IMR-90 (cell line): ENCODE results near the gene LLGL1.

ENCODE experiments used
- CEBPB ChIP-seq: IDR thresholded peaks from 2 replicates; pipeline ENCODE4 v1.6.1; 2012; ENCODE audit warnings: low read depth, low read length, improper control_type of control experiment
- MAFK ChIP-seq: IDR thresholded peaks from 2 replicates; pipeline ENCODE4 v1.6.1; 2012; ENCODE audit warnings: low read depth, low read length, improper control_type of control experiment
- MAZ ChIP-seq: IDR thresholded peaks from 2 replicates; pipeline ENCODE4 v1.6.1; 2012; ENCODE audit warnings: low read depth, mild to moderate bottlenecking, low read length, improper control_type of control experiment, moderate library complexity, borderline replicate concordance
- POLR2A ChIP-seq: IDR thresholded peaks from 2 replicates; pipeline ENCODE4 v1.6.1; 2012; ENCODE audit warnings: mild to moderate bottlenecking, low read depth, low read length
- RAD21 ChIP-seq: IDR thresholded peaks from 2 replicates; pipeline ENCODE4 v1.6.1; 2012; ENCODE audit warnings: low read length, improper control_type of control experiment
- RFX5 ChIP-seq: IDR thresholded peaks from 2 replicates; pipeline ENCODE4 v1.8.0; 2012; ENCODE audit warnings: low read depth, mild to moderate bottlenecking, low read length, moderate library complexity
- SMC3 ChIP-seq: fragments of 150-350 bp; IDR thresholded peaks from 2 replicates; pipeline ENCODE4 v1.6.1; 2016; ENCODE audit warnings: low read depth, mild to moderate bottlenecking, antibody characterized with exemption, low read length, moderate library complexity
- TF ChIP-seq, protein P1 (sequence below): conservative IDR thresholded peaks from 2 replicates; pipeline ENCODE4 v1.5.1; 2012; ENCODE audit warnings: mild to moderate bottlenecking, low read depth, low read length, improper control_type of control experiment
- TF ChIP-seq, protein P2 (sequence below): fragments of 150-350 bp; IDR thresholded peaks from 2 replicates; pipeline ENCODE4 v1.6.1; 2017; ENCODE audit warnings: mild to moderate bottlenecking, antibody characterized with exemption, low read length, low read depth
- TF ChIP-seq, protein P3 (sequence below): fragments of 150-350 bp; IDR thresholded peaks from 2 replicates; pipeline ENCODE4 v1.6.1; 2016; ENCODE audit warnings: low read depth, mild to moderate bottlenecking, low read length, moderate library complexity, borderline replicate concordance

DNA sequence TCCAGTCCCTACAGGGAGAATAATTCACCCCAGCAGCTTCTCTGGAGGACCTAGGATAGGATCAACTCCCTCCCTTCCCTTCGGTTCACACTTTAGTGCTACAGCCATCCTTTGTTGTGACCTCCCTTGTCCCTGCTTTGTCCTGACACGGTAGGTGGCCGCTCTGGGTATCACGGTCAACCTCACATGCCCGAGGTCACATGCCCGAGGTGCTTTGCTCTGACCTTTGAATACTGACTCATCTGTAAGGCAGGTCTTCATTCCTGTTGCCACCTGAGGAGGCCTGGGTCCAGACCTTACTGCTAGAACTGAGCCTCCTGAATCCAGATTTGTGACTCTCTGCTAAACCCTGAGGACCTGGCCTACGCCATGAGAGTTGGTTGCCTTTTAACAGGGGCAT is 22.1 kb upstream of the LLGL1 start:
- TF ChIP-seq, protein P1, sequence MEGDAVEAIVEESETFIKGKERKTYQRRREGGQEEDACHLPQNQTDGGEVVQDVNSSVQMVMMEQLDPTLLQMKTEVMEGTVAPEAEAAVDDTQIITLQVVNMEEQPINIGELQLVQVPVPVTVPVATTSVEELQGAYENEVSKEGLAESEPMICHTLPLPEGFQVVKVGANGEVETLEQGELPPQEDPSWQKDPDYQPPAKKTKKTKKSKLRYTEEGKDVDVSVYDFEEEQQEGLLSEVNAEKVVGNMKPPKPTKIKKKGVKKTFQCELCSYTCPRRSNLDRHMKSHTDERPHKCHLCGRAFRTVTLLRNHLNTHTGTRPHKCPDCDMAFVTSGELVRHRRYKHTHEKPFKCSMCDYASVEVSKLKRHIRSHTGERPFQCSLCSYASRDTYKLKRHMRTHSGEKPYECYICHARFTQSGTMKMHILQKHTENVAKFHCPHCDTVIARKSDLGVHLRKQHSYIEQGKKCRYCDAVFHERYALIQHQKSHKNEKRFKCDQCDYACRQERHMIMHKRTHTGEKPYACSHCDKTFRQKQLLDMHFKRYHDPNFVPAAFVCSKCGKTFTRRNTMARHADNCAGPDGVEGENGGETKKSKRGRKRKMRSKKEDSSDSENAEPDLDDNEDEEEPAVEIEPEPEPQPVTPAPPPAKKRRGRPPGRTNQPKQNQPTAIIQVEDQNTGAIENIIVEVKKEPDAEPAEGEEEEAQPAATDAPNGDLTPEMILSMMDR, result no peak
- TF ChIP-seq POLR2A (no peak), MAZ (no peak), MAFK (no peak), RAD21 (no peak), RFX5 (no peak), SMC3 (no peak), CEBPB (no peak)
- TF ChIP-seq, protein P2, sequence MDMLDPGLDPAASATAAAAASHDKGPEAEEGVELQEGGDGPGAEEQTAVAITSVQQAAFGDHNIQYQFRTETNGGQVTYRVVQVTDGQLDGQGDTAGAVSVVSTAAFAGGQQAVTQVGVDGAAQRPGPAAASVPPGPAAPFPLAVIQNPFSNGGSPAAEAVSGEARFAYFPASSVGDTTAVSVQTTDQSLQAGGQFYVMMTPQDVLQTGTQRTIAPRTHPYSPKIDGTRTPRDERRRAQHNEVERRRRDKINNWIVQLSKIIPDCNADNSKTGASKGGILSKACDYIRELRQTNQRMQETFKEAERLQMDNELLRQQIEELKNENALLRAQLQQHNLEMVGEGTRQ, result no peak
- TF ChIP-seq, protein P3, sequence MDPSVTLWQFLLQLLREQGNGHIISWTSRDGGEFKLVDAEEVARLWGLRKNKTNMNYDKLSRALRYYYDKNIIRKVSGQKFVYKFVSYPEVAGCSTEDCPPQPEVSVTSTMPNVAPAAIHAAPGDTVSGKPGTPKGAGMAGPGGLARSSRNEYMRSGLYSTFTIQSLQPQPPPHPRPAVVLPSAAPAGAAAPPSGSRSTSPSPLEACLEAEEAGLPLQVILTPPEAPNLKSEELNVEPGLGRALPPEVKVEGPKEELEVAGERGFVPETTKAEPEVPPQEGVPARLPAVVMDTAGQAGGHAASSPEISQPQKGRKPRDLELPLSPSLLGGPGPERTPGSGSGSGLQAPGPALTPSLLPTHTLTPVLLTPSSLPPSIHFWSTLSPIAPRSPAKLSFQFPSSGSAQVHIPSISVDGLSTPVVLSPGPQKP, result no peak
